GM10266 (cell line): ENCODE measurements around the gene SLC11A1.

Experiments used
- DNase-seq: peaks from one replicate; pipeline ENCODE4 v3.0.0; 2012; ENCODE audit errors: extremely low spot score
- TF ChIP-seq, protein P1 (sequence below): IDR thresholded peaks from 2 replicates; pipeline ENCODE4 v1.5.1; 2012; ENCODE audit warnings: mild to moderate bottlenecking, low read depth; ENCODE audit not compliant: control insufficient read depth, insufficient read depth; ENCODE audit errors: missing control alignments

Gene SLC11A1

DNA sequence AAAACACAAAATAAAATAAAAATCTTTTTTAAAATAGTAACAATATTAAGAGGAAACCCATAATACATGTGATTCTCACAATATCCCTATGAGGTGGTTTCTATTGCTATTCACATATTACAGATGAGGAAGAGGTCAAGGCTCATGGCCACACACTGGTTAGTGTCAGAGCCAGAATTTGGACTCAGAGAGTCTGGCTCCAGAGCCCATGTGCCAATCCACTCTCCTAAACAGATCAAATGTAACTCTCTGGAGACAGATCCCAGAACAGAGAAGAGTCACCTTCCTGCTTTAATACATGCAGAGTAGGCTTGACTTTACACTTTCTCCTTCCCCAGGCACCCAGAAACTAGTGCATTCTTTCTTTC is 10.1 kb upstream of the SLC11A1 start:
- DNase-seq: no peak
- TF ChIP-seq, protein P1, sequence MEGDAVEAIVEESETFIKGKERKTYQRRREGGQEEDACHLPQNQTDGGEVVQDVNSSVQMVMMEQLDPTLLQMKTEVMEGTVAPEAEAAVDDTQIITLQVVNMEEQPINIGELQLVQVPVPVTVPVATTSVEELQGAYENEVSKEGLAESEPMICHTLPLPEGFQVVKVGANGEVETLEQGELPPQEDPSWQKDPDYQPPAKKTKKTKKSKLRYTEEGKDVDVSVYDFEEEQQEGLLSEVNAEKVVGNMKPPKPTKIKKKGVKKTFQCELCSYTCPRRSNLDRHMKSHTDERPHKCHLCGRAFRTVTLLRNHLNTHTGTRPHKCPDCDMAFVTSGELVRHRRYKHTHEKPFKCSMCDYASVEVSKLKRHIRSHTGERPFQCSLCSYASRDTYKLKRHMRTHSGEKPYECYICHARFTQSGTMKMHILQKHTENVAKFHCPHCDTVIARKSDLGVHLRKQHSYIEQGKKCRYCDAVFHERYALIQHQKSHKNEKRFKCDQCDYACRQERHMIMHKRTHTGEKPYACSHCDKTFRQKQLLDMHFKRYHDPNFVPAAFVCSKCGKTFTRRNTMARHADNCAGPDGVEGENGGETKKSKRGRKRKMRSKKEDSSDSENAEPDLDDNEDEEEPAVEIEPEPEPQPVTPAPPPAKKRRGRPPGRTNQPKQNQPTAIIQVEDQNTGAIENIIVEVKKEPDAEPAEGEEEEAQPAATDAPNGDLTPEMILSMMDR: no peak

DNA sequence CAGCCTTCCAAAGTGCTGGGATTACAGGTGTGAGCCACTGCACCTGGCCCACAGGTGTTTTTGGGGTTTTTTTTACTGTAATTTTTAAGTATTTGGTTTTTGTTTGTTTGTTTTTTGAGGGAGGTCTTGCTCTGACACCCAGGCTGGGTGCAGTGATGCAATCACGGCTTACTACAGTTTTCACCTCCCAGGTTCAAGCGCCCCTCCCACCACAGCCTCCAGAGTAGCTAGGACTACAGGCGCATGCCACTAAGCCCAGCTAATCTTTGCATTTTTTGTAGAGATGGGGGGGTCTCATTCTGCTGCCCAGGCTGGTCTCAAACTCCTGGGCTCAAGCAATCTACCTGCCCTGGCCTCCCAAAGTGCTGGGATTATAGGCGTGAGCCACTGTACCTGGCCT is 7.3 kb upstream of the SLC11A1 start:
- no peak for DNase-seq
- TF ChIP-seq, protein P1: no peak

DNA sequence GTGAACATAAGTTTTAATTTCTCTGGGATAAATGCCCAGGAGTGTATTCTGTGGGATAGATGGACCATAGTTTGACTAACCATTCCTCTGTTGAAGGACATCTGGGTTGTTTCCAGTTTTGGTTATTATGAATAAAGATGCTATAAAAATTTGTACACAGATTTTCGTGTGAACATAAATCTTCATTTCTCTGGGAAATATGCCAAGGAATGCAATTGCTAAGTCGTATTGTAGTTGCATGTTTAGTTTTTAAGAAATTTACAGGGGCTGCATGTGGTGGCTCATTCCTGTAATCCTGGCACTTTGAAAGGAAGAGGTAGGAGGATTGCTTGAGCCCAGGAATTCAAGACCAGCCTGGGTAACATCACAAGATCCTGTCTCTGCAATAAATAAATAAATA is 6.9 kb upstream of the SLC11A1 start:
- no peak for DNase-seq

DNA sequence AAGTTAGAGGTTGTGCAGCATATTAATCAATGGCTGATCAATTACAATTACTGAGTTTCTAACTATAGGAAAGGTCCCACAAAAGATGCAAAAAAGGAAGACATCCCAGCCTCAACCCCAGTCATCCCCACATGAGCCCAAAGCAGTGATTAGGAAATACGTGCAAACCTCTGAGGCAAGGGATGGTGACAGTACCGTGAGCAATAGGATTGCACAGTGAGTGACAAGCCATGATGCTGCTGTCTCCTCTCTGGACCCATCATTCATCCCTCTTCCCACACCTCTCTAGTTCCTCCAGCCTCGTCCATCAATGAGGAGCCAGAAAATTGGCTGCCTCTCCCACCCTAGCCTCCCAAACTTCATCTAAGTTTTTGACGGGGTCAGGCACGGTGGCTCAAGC is 4.0 kb upstream of the SLC11A1 start:
- no peak for DNase-seq
- TF ChIP-seq, protein P1: no peak

More for the DNA sequence above, 6.9 kb upstream of the SLC11A1 start:
- TF ChIP-seq, protein P1: no peak

DNA sequence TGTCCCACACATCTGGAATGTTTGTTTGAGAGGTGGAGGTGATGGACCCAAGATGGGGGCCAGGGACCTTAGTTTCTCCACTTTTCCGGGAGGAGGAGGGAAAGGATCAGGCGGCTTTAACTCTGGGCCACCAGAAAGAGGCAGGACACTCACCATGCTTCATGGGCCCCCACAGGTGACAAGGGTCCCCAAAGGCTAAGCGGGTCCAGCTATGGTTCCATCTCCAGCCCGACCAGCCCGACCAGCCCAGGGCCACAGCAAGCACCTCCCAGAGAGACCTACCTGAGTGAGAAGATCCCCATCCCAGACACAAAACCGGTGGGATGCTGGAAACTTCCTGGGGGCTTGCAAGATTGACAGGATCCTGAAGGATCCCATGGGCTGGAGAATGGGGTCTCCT is 712 bp downstream of the SLC11A1 start:
- TF ChIP-seq, protein P1: no peak
- DNase-seq: no peak

DNA sequence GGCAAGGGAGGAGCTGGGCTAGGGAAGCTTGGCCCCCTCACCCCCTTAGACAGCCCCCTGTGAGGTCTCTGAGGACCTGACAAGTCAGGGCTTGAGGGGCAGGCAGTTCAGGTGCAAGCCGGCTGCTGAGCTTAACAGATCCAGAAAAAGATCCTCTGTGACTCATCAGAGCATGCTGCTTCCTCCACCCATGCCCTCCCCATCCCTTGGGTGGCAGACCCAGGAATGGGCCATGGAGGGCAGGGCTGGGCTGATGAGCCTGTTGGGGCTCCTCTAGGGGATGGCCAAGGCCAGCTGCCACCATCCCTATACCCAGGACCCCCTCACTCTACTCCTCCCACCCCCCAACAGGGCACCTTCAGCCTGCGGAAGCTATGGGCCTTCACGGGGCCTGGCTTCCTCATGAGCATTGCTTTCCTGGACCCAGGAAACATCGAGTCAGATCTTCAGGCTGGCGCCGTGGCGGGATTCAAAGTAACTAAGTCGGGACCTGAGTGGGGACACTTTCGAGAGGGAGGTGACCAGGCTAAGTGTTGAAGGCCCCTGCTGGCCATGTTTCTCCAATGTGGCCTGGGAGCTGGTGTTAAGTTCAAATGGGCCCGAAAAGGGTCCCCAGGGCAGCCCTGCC is 1.9 kb downstream of the SLC11A1 start:
- TF ChIP-seq, protein P1: no peak
- no peak for DNase-seq

DNA sequence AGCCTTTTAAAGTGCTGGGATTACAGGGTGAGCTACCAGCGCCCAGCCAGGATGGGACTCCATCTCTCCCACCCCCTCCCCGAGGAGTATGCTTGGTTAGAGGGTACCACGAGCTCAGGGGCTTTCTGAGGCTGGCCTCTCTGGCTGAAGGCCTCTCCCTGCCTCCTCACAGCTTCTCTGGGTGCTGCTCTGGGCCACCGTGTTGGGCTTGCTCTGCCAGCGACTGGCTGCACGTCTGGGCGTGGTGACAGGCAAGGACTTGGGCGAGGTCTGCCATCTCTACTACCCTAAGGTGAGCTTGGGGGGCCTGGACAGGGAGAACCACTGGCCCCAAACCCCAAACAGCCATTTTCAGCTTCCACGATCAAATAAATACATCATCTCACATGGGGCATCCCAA is 2.9 kb downstream of the SLC11A1 start:
- no peak for DNase-seq

More for the DNA sequence above, 2.9 kb downstream of the SLC11A1 start:
- TF ChIP-seq, protein P1: no peak
